Uterus (tissue), 4 donors: Measurements from ENCODE around the gene RAD23B. TPM values are rescaled to one million over a fixed set of nuclear protein-coding genes. Genes with fewer than 3 reads are reported as not detected.

Experiments used
- DNase-seq, 2 donors: peaks; one replicate each; pipeline ENCODE4 v3.0.0-alpha.2; 2019 to 2020
- H3K27ac ChIP-seq, 2 donors: fragments of 200-600 bp; sonication (generic); 1 replicate in 1 of 2; 2 replicates in 1 of 2; pipeline ENCODE4 v1.5.1; 2016 to 2018
- H3K27me3 ChIP-seq, 2 donors: fragments of 200-600 bp; sonication (generic); one replicate each; pipeline ENCODE4 v1.5.1; 2018 to 2019; ENCODE audit warnings: control low read depth in 1 of 2
- H3K36me3 ChIP-seq, 2 donors: fragments of 200-600 bp; sonication (generic); one replicate each; pipeline ENCODE4 v1.5.1; 2019; ENCODE audit warnings: control low read depth in 1 of 2
- H3K4me1 ChIP-seq, 2 donors: fragments of 200-600 bp; sonication (generic); one replicate each; pipeline ENCODE4 v1.5.1; 2018 to 2019; ENCODE audit warnings: control low read depth in 1 of 2
- H3K4me3 ChIP-seq, 2 donors: fragments of 200-600 bp; sonication (generic); 1 replicate in 1 of 2; 2 replicates in 1 of 2; pipeline ENCODE4 v1.5.1; 2018 to 2019; ENCODE audit warnings: mild to moderate bottlenecking in 1 of 2
- H3K9me3 ChIP-seq, 2 donors: fragments of 200-600 bp; sonication (generic); one replicate each; pipeline ENCODE4 v1.5.1; 2019; ENCODE audit warnings: control low read depth in 1 of 2
- CTCF ChIP-seq, 4 experiments: fragments of 200-600 bp in 2 of 4; fragments of 450-650 bp in 2 of 4; sonication (generic) in 2 of 4; IDR thresholded peaks; one replicate each; pipeline ENCODE4 v1.5.1; 2016 to 2019; ENCODE audit warnings: antibody characterized with exemption in 4 of 4, mild to moderate bottlenecking in 2 of 4, moderate library complexity in 1 of 4
- POLR2A ChIP-seq, 2 donors: fragments of 450-650 bp; IDR thresholded peaks; one replicate each; pipeline ENCODE4 v1.6.1; 2016; ENCODE audit warnings: antibody characterized with exemption in 2 of 2, mild to moderate bottlenecking in 1 of 2, moderate library complexity in 1 of 2
- intact Hi-C: fragments of 100-400 bp; cut with DNase I; formaldehyde crosslinking; loops from one replicate; pipeline ENCODE4 v1.15.1; 2023; ENCODE audit warnings: low total_unique reads
- total RNA-seq, 4 donors: library from RNA; depleted of rRNA in 3 of 4; stranded (reverse); fragments of >200 nt in 3 of 4; gene quantifications; one replicate each; pipeline versions ENCODE4 v1.1.0 to v1.2.4, GENCODE V29; 2014 to 2023
- donor health status: DM: yes; HTN: yes; CAD: no.

RAD23B gene
- total RNA-seq, 4 donors from 2014 or later, result 39.5 to 92.9 (median 63.8) TPM

DNA sequence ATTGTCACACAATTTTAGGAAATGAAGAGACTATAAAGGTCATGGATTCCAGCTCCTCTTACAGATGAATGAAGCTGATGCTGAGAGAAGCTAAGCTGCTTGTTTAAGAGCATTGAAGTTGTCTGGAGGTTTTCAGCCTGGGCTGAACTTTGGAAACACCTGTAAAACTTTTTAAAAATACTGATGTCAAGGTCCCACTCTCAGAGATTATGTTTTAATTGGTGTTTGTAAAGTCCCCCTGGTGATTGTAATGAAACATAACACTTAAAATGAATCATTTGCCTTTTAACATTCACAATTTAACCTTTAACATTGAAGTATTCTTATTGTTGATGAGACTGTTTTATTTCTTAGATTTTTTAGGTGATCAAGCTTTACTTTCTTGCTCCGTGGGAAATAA is 16.4 kb downstream of the RAD23B start:
- Histone ChIP-seq H3K27ac (no peak overlapping the region), H3K4me1 (no peaks in the 10 kb centered on the region), H3K4me3 (no peak overlapping the region), H3K36me3 (no peaks in the 10 kb centered on the region), H3K9me3 (no peaks in the 10 kb centered on the region), H3K27me3 (no peaks in the 10 kb centered on the region)
- TF ChIP-seq POLR2A (IDR thresholded peaks at IDR 0.05) (no peak), CTCF (IDR thresholded peaks at IDR 0.05) (no peak)
- DNase-seq, result no peak
- intact Hi-C loops, result no loop called here

- no peak overlapping the region for H3K27ac ChIP-seq
- DNase-seq, result no peak
- no peaks in the 10 kb centered on the region for H3K27me3 ChIP-seq
- intact Hi-C loops, result no loop called here
- H3K9me3 ChIP-seq, result no peaks in the 10 kb centered on the region
- no peak overlapping the region for H3K4me3 ChIP-seq
- H3K36me3 ChIP-seq, result no peaks in the 10 kb centered on the region
- TF ChIP-seq POLR2A (IDR thresholded peaks at IDR 0.05), result no peak
- TF ChIP-seq CTCF (IDR thresholded peaks at IDR 0.05), result no peak
- H3K4me1 ChIP-seq, result no peaks in the 10 kb centered on the region
Observed at GRCh38 chr9:107306308-107306707, 23.2 kb downstream of the RAD23B start.

- no peaks in the 10 kb centered on the region for H3K9me3 ChIP-seq
- no peaks in the 10 kb centered on the region for H3K36me3 ChIP-seq
- H3K27me3 ChIP-seq, result no peaks in the 10 kb centered on the region
- H3K4me3 ChIP-seq, result no peak overlapping the region
- DNase-seq, result no peak
- intact Hi-C loops, result no loop called here
- no peaks in the 10 kb centered on the region for H3K4me1 ChIP-seq
- TF ChIP-seq POLR2A (IDR thresholded peaks at IDR 0.05) (no peak), CTCF (IDR thresholded peaks at IDR 0.05) (no peak)
- no peak overlapping the region for H3K27ac ChIP-seq
Observed at GRCh38 chr9:107307331-107307730, 24.3 kb downstream of the RAD23B start.

DNA sequence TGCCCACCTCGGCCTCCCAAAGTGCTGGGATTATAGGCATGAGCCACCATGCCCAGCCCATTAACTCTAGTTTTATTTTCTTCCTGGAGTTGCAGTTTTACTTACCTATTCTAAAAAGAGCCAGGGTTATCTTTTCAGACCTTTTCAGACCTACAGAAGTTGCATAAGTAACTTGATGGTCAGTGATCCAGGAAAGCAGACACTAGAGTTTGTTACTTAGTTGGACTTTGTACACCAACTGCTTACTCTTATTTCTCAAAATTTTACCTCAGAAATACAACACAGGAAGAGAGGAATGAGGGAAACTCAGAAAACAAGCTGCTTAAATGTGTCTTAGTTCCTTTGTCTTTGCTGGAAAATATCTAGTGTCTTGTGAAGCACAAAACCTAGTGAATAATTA is 25.4 kb downstream of the RAD23B start:
- no peaks in the 10 kb centered on the region for H3K36me3 ChIP-seq
- intact Hi-C loops, result no loop called here

DNA sequence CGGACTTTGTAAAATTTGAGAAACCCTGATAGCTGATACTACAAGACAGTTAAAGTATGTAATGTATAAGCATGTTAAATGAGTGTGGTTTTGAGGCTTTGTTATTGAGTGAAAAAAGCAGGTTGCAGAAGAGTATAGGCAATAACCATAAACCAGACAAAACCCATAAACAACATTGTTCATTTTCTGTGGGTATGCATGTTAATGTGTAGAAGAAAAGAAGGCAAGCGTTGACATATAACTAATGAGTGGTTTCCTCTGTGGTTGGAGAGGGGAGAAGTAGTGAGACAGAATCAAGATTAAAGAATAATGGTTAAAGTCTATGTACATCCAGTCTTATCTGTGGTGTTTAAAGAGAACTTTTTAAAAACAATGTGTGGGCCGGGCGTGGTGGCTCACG is 26.2 kb downstream of the RAD23B start:
- no peaks in the 10 kb centered on the region for H3K4me1 ChIP-seq
- H3K4me3 ChIP-seq, result no peak overlapping the region
- no peaks in the 10 kb centered on the region for H3K36me3 ChIP-seq
- TF ChIP-seq CTCF (IDR thresholded peaks at IDR 0.05), result no peak
- TF ChIP-seq POLR2A (IDR thresholded peaks at IDR 0.05), result no peak
- no peaks in the 10 kb centered on the region for H3K9me3 ChIP-seq
- intact Hi-C loops, result no loop called here
- H3K27me3 ChIP-seq, result no peaks in the 10 kb centered on the region
- H3K27ac ChIP-seq, result no peak overlapping the region
- no peak for DNase-seq

More for the DNA sequence above, 25.4 kb downstream of the RAD23B start:
- Histone ChIP-seq H3K4me3 (no peak overlapping the region), H3K27ac (no peak overlapping the region), H3K4me1 (no peaks in the 10 kb centered on the region), H3K27me3 (no peaks in the 10 kb centered on the region), H3K9me3 (no peaks in the 10 kb centered on the region)
- no peak for DNase-seq
- TF ChIP-seq CTCF (IDR thresholded peaks at IDR 0.05) (no peak), POLR2A (IDR thresholded peaks at IDR 0.05) (no peak)
